ENCODE results near the gene GAPVD1. TPM values are rescaled to one million over a fixed set of nuclear protein-coding genes. Genes with fewer than 3 reads are reported as not detected.

GAPVD1 gene
- total and polyA plus RNA-seq, 2 of the 8 experiments (the other 6 are each of a cell fraction or from before 2014, with no cell fraction given), result 5.5 to 40.5 TPM

GRCh38 chr9:125261501-125262293 is at the start of gene GAPVD1 (continued):
- TF ChIP-seq MAFK (IDR thresholded peaks at IDR 0.05; ENCODE audit: low read depth, low read length), result no peak
- no peak for TF ChIP-seq CBX8 (IDR thresholded peaks at IDR 0.05; ENCODE audit: borderline replicate concordance, low read depth, low read length)
- TF ChIP-seq NRF1 (IDR thresholded peaks at IDR 0.05; ENCODE audit: low read depth, low read length), result peak; percentile 91
- no peak for TF ChIP-seq EGR1 (IDR thresholded peaks at IDR 0.05; ENCODE audit: borderline replicate concordance, low read depth, low read length)
- no peak; the same call in 1 of the 2 replicates for TF ChIP-seq MAX (IDR thresholded peaks at IDR 0.05)
- TF ChIP-seq ASH2L (IDR thresholded peaks at IDR 0.05; ENCODE audit: low read length), result peak; percentile 89
- no peak for TF ChIP-seq EP300 (IDR thresholded peaks at IDR 0.05; ENCODE audit: borderline replicate concordance in 1 of 2, low read depth in 2 of 2, low read length in 2 of 2)
- no peak for TF ChIP-seq SRF (IDR thresholded peaks at IDR 0.05; ENCODE audit: low read depth, low read length)
- TF ChIP-seq SUZ12 (IDR thresholded peaks at IDR 0.05; ENCODE audit: low read length), result no peak
- TF ChIP-seq RXRA (IDR thresholded peaks at IDR 0.05; ENCODE audit: insufficient read depth, low read depth, low read length), result no peak
- TF ChIP-seq CBX5 (IDR thresholded peaks at IDR 0.05; ENCODE audit: low read depth, low read length), result no peak
- TF ChIP-seq POU5F1 (IDR thresholded peaks at IDR 0.05; ENCODE audit: low read depth, low read length), result no peak
- TF ChIP-seq JUN (IDR thresholded peaks at IDR 0.05; ENCODE audit: low read depth, low read length), result no peak
- TF ChIP-seq RNF2 (IDR thresholded peaks at IDR 0.05; ENCODE audit: borderline replicate concordance, low read depth, low read length, missing control alignments, poor library complexity, severe bottlenecking), result no peak
- TF ChIP-seq RFX5 (IDR thresholded peaks at IDR 0.05; ENCODE audit: borderline replicate concordance, low read depth, low read length), result no peak
- TF ChIP-seq GTF2F1 (IDR thresholded peaks at IDR 0.05; ENCODE audit: borderline replicate concordance, low read depth, low read length), result no peak
- peak; percentile 86 for TF ChIP-seq KDM4A (IDR thresholded peaks at IDR 0.05; ENCODE audit: low read depth, low read length, severe bottlenecking)
- TF ChIP-seq YY1 (IDR thresholded peaks at IDR 0.05; ENCODE audit: low read depth, low read length), result peak; percentile 17; the same call in 1 of the 2 replicates
- peak; percentile 63; the same call in 1 of the 2 replicates for TF ChIP-seq RBBP5 (IDR thresholded peaks at IDR 0.05; ENCODE audit: borderline replicate concordance, low read depth, low read length)
- no peak for TF ChIP-seq CEBPB (IDR thresholded peaks at IDR 0.05; ENCODE audit: low read depth, low read length)
- TF ChIP-seq CREB1 (IDR thresholded peaks at IDR 0.05), result peak; percentile 55
- TF ChIP-seq CTBP2 (IDR thresholded peaks at IDR 0.05; ENCODE audit: borderline replicate concordance, insufficient read depth, insufficient read length, low read length), result no peak
- no peak for TF ChIP-seq KDM1A (IDR thresholded peaks at IDR 0.05; ENCODE audit: borderline replicate concordance, low read length)
- TF ChIP-seq JUND (IDR thresholded peaks at IDR 0.05; ENCODE audit: low read length), result no peak
- no peak for TF ChIP-seq BACH1 (IDR thresholded peaks at IDR 0.05; ENCODE audit: low read length)
